IMR-90 (cell line): ENCODE measurements around the gene CAV2.

Experiments
- CEBPB ChIP-seq: IDR thresholded peaks from 2 replicates; pipeline ENCODE4 v1.6.1; 2012; ENCODE audit warnings: low read depth, low read length, improper control_type of control experiment
- FOS ChIP-seq: fragments of 150-350 bp; IDR thresholded peaks from 2 replicates; pipeline ENCODE4 v1.6.1; 2016; ENCODE audit warnings: low read depth, low read length
- NFE2L2 ChIP-seq: fragments of 150-350 bp; IDR thresholded peaks from 2 replicates; pipeline ENCODE4 v1.6.1; 2016; ENCODE audit warnings: low read depth, mild to moderate bottlenecking, low read length
- POLR2A ChIP-seq: IDR thresholded peaks from 2 replicates; pipeline ENCODE4 v1.6.1; 2012; ENCODE audit warnings: mild to moderate bottlenecking, low read depth, low read length
- RAD21 ChIP-seq: IDR thresholded peaks from 2 replicates; pipeline ENCODE4 v1.6.1; 2012; ENCODE audit warnings: low read length, improper control_type of control experiment
- RFX5 ChIP-seq: IDR thresholded peaks from 2 replicates; pipeline ENCODE4 v1.8.0; 2012; ENCODE audit warnings: low read depth, mild to moderate bottlenecking, low read length, moderate library complexity
- SMC3 ChIP-seq: fragments of 150-350 bp; IDR thresholded peaks from 2 replicates; pipeline ENCODE4 v1.6.1; 2016; ENCODE audit warnings: low read depth, mild to moderate bottlenecking, antibody characterized with exemption, low read length, moderate library complexity
- TF ChIP-seq, protein P1 (sequence below): fragments of 150-350 bp; IDR thresholded peaks from 2 replicates; pipeline ENCODE4 v1.6.1; 2016; ENCODE audit warnings: low read depth, mild to moderate bottlenecking, low read length, moderate library complexity, borderline replicate concordance
- TF ChIP-seq, protein P2 (sequence below): conservative IDR thresholded peaks from 2 replicates; pipeline ENCODE4 v1.5.1; 2012; ENCODE audit warnings: mild to moderate bottlenecking, low read depth, low read length, improper control_type of control experiment
- TF ChIP-seq, protein P3 (sequence below): fragments of 150-350 bp; IDR thresholded peaks from 2 replicates; pipeline ENCODE4 v1.6.1; 2017; ENCODE audit warnings: mild to moderate bottlenecking, antibody characterized with exemption, low read length, low read depth

DNA sequence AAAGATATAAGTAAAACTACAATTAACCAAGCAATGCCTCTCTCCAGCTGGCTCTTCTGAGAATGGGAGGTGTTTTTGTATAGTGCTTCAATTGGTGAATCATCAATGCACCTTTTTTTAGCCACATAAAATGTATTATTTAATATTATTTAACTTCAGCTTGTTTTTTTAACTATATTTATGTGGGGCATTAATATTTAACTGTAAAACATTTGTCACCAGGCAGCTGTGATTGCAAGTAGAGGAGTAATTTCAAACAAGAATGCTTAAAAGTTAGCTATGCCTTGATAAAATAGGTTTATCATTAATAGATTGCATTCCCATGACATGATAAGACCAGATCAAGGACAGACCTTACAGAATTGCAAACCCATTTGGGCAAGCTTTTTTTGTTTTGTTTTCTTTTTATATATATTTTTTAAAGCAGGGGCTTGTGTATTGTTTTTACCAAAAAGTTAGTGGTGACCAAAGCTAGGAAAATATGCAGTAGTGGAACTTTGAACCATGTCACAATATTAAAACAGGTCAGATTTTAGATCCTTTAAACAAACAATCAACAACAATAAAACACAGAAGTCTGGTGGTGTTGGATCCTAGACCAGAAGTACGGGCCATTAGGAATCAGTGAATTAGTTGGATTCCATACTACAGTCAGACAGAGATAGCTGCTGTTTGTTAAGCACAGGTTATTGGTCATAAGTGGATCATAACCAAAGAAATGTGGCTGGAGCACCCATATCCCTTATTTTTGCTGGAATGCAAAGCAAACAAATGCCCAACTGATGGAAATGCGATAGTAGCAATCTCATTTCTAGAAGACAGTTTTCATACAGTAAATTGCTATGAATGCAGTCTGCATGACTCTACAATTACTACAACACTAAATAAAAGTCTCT, 2.9 kb downstream of the CAV2 start:
- TF ChIP-seq, protein P1, sequence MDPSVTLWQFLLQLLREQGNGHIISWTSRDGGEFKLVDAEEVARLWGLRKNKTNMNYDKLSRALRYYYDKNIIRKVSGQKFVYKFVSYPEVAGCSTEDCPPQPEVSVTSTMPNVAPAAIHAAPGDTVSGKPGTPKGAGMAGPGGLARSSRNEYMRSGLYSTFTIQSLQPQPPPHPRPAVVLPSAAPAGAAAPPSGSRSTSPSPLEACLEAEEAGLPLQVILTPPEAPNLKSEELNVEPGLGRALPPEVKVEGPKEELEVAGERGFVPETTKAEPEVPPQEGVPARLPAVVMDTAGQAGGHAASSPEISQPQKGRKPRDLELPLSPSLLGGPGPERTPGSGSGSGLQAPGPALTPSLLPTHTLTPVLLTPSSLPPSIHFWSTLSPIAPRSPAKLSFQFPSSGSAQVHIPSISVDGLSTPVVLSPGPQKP = no peak
- TF ChIP-seq, protein P2, sequence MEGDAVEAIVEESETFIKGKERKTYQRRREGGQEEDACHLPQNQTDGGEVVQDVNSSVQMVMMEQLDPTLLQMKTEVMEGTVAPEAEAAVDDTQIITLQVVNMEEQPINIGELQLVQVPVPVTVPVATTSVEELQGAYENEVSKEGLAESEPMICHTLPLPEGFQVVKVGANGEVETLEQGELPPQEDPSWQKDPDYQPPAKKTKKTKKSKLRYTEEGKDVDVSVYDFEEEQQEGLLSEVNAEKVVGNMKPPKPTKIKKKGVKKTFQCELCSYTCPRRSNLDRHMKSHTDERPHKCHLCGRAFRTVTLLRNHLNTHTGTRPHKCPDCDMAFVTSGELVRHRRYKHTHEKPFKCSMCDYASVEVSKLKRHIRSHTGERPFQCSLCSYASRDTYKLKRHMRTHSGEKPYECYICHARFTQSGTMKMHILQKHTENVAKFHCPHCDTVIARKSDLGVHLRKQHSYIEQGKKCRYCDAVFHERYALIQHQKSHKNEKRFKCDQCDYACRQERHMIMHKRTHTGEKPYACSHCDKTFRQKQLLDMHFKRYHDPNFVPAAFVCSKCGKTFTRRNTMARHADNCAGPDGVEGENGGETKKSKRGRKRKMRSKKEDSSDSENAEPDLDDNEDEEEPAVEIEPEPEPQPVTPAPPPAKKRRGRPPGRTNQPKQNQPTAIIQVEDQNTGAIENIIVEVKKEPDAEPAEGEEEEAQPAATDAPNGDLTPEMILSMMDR = no peak
- TF ChIP-seq POLR2A (no peak; the same call in 1 of the 2 replicates), RAD21 (no peak), SMC3 (no peak), RFX5 (no peak), CEBPB (no peak), NFE2L2 (no peak), FOS (no peak)
- TF ChIP-seq, protein P3, sequence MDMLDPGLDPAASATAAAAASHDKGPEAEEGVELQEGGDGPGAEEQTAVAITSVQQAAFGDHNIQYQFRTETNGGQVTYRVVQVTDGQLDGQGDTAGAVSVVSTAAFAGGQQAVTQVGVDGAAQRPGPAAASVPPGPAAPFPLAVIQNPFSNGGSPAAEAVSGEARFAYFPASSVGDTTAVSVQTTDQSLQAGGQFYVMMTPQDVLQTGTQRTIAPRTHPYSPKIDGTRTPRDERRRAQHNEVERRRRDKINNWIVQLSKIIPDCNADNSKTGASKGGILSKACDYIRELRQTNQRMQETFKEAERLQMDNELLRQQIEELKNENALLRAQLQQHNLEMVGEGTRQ = no peak
